ENCODE results near the gene SULT2A1.
"Not testable (repeated sequence)": the region's sequence is repeated elsewhere in the genome, so short reads cannot be mapped to it uniquely, and the experiment has no call there.

Gene SULT2A1, protein sequence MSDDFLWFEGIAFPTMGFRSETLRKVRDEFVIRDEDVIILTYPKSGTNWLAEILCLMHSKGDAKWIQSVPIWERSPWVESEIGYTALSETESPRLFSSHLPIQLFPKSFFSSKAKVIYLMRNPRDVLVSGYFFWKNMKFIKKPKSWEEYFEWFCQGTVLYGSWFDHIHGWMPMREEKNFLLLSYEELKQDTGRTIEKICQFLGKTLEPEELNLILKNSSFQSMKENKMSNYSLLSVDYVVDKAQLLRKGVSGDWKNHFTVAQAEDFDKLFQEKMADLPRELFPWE

GRCh38 chr19:47886010-47886559, at the start of gene SULT2A1:
SULT2A1 (minus strand) TSS chr19:47886315; CDS start chr19:47886257, 58 bp downstream.
- in situ Hi-C loops (cut with HindIII; ENCODE audit: low sequenced_read_pairs): no loop called here

GRCh38 chr19:47928581-47928980, 42.5 kb upstream of the SULT2A1 start:
- in situ Hi-C loops (cut with HindIII; ENCODE audit: low sequenced_read_pairs): not testable (repeated sequence)

DNA sequence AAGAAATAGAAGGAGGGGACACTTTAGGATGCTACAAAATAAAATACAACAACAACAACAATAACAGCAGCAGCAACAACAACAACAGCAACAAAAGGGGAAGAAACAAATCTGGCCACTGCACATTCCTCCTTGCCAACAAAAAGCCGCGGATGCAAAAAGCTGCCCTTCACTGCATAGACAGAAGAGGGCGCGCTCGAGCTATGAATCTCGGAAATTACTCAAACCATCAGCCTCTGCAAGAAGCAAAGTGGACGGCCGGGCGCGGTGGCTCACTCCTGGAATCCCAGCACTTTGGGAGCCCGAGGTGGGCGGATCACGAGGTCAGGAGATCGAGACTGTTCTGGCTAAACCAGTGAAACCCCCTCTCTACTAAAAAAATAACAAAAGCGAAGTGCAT, 34.0 kb upstream of the SULT2A1 start:
- in situ Hi-C loops (cut with HindIII; ENCODE audit: low sequenced_read_pairs): not testable (repeated sequence)

DNA sequence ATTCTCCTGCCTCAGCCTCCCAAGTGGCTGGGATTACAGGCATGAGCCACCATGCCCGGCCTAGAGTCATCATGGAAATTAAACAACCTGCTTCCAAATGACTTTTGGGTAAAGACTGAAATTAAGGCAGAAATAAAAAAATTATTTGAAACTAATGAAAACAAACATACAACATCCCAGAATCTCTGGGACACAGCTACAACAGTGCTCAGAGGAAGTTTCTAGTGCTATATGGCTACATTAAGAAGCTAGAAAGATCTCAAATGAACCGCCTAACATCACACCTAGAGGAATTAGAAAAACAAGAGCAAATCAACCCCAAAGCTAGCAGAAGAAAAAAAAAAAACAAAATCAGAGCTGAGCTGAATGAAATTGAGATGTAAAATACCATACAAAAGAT, 24.1 kb upstream of the SULT2A1 start:
- in situ Hi-C loops (cut with HindIII; ENCODE audit: low sequenced_read_pairs): not testable (repeated sequence)

- in situ Hi-C loops (cut with HindIII; ENCODE audit: low sequenced_read_pairs): not testable (repeated sequence)
Measured at GRCh38 chr19:47909350-47909749, 23.2 kb upstream of the SULT2A1 start.

- in situ Hi-C loops (cut with HindIII; ENCODE audit: low sequenced_read_pairs): no loop called here
Measured at GRCh38 chr19:47901370-47901769, 15.3 kb upstream of the SULT2A1 start.

DNA sequence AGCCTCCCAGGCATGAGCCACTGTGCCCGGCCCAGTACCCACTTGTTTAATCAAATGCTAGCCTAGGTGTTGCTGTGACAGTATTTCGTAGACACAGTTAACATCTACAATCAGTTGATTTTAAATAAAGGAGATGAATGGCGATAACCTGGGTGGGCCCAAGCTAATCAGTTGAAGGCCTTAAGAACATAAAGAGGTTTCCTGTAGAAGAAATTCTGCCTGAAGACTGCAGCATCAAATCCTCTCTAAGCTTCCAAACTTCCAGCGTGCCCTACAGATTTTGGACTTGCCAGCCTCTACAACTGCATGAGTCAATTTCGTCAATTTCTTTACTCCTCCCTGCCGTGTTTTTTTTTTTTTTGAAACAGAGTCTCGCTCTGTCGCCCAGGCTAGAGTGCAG, 13.2 kb upstream of the SULT2A1 start:
- in situ Hi-C loops (cut with HindIII; ENCODE audit: low sequenced_read_pairs): no loop called here

GRCh38 chr19:47897861-47898260, 11.7 kb upstream of the SULT2A1 start:
- in situ Hi-C loops (cut with HindIII; ENCODE audit: low sequenced_read_pairs): no loop called here

GRCh38 chr19:47896773-47897172, 10.7 kb upstream of the SULT2A1 start:
- in situ Hi-C loops (cut with HindIII; ENCODE audit: low sequenced_read_pairs): no loop called here

DNA sequence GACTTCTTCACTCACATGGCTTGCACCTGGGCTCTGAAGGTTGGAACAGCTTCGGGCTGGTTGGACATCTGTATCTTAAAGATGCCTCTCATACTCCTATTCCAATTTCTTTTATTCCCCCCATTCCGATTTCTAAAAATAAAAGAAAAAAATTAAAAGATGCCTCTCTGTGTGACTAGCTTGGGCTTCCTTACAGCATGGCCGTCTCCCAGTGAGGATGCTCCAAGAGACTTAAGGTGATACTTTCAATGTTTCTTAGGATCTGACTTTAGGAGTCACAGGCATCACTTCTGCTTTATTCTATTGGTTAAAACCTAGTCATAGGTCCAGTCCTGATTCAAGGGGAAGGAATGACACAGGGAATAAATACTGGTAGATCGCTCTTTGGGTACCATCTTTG, 9.9 kb upstream of the SULT2A1 start:
- in situ Hi-C loops (cut with HindIII; ENCODE audit: low sequenced_read_pairs): no loop called here

- in situ Hi-C loops (cut with HindIII; ENCODE audit: low sequenced_read_pairs): no loop called here
Measured at GRCh38 chr19:47895165-47895782, 9.2 kb upstream of the SULT2A1 start.

DNA sequence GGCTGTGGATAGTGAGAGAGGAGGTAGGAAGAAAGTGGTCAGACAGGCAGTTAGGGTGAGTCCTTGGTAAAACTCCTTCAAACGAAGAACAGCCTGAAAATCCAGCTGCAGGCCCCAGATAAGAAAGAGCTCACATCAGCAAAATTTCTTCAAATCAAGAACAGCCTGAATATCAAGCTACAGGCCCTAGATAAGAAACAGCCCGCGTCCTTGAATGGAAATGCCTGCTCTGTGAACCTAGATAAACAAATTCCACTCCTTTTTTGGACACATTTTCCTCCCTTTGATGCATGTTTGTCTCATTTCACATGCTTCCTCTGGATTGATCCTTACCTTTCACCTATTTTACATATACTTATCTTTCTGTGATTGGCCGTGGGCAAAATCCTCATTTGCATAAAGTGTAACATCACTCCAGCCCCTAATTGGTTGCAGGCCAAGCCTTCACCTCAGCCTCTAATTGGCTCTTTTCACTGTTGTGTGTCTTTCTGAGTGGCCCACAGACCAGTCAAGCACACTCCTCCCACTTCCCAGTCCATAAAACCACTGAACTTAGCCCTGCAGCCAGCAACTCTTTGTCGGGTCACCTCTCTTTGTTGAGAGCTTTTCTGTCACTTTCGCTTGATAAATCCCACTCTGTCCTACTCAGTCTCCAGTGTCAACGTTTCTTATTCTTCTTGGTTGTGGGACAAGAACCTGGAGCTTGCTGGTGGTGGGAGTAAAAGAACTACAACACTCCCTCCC, 6.0 kb upstream of the SULT2A1 start:
- in situ Hi-C loops (cut with HindIII; ENCODE audit: low sequenced_read_pairs): no loop called here

GRCh38 chr19:47891622-47891922, 5.5 kb upstream of the SULT2A1 start:
- in situ Hi-C loops (cut with HindIII; ENCODE audit: low sequenced_read_pairs): no loop called here

GRCh38 chr19:47890865-47891621, 4.9 kb upstream of the SULT2A1 start:
- in situ Hi-C loops (cut with HindIII; ENCODE audit: low sequenced_read_pairs): no loop called here

- in situ Hi-C loops (cut with HindIII; ENCODE audit: low sequenced_read_pairs): no loop called here
Measured at GRCh38 chr19:47885067-47885463, 1.1 kb downstream of the SULT2A1 start.

- in situ Hi-C loops (cut with HindIII; ENCODE audit: low sequenced_read_pairs): no loop called here
Measured at GRCh38 chr19:47882890-47883289, 3.2 kb downstream of the SULT2A1 start.

DNA sequence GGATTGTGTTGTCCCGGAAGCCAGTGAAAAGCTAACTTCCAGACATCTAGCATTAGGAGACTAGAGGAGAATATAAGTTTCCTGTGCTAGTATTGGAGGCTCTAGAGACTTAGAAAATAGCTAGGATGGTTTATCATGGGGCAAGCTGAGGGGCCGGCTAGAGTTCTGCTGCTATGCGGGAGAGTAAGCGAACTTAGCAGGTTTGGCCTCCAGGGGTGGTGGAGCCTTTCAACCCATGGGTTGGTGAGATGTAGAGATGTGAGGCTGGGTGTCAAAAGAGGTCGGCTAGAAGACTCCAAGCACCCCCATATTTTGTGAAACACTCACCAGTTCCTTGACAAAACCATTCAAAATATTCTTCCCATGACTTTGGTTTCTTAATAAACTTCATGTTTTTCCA, 4.4 kb downstream of the SULT2A1 start:
- in situ Hi-C loops (cut with HindIII; ENCODE audit: low sequenced_read_pairs): no loop called here

GRCh38 chr19:47879385-47879784, 6.7 kb downstream of the SULT2A1 start:
- in situ Hi-C loops (cut with HindIII; ENCODE audit: low sequenced_read_pairs): not testable (repeated sequence)

GRCh38 chr19:47878906-47879305, 7.2 kb downstream of the SULT2A1 start:
- in situ Hi-C loops (cut with HindIII; ENCODE audit: low sequenced_read_pairs): no loop called here

- in situ Hi-C loops (cut with HindIII; ENCODE audit: low sequenced_read_pairs): no loop called here
Measured at GRCh38 chr19:47865166-47865565, 20.9 kb downstream of the SULT2A1 start.

DNA sequence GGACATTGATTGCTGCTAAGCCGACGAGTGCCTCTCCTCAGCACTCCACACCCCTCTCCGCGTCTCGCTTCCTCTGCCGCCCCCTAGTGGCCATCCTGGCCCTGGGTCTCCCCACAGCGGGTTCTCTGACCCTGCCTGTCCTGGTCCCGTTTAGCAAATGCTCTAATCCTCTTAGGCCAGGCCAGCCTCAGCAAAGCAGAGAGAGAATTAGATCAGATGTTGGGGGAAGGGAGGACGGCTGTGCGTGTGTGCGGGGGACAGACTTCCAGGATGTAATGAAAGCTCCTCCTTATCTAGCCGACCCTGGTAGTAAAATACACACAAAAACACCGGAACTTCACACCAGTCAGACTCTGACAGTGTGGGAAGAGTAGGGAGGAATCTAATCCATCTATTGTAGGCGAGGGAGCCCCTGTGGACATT, 22.6 kb downstream of the SULT2A1 start:
- in situ Hi-C loops (cut with HindIII; ENCODE audit: low sequenced_read_pairs): no loop called here

All from endothelial cell of hepatic sinusoid (primary cell).